Hepatocyte (in vitro differentiated cells): ENCODE results near the gene UBTD1. TPM values are rescaled to one million over a fixed set of nuclear protein-coding genes. Genes with fewer than 3 reads are reported as not detected.

Experiments
- DNase-seq: peaks from one replicate; pipeline ENCODE4 v3.0.0-alpha.2; 2016; ENCODE audit warnings: low spot score
- H2AFZ ChIP-seq: fragments of 200-600 bp; sonication (generic); 2 replicates; pipeline ENCODE4 v1.6.0; 2016; ENCODE audit warnings: antibody characterized with exemption, mild to moderate bottlenecking
- H3K27ac ChIP-seq: fragments of 200-600 bp; sonication (generic); 2 replicates; pipeline ENCODE4 v1.5.1; 2016; ENCODE audit warnings: mild to moderate bottlenecking
- H3K27me3 ChIP-seq: fragments of 200-600 bp; sonication (generic); 2 replicates; pipeline ENCODE4 v1.6.1; 2016
- H3K36me3 ChIP-seq: fragments of 200-600 bp; sonication (generic); replicated peaks from 2 replicates; pipeline ENCODE4 v1.5.1; 2016; ENCODE audit warnings: low read depth; ENCODE audit not compliant: insufficient read depth
- H3K4me1 ChIP-seq: fragments of 200-600 bp; sonication (generic); 2 replicates; pipeline ENCODE4 v1.5.1; 2016; ENCODE audit warnings: mild to moderate bottlenecking, moderate library complexity; ENCODE audit not compliant: insufficient read depth
- H3K4me2 ChIP-seq: fragments of 200-600 bp; sonication (generic); 2 replicates; pipeline ENCODE4 v1.6.0; 2016
- H3K4me3 ChIP-seq: fragments of 200-600 bp; sonication (generic); 2 replicates; pipeline ENCODE4 v1.5.1; 2016; ENCODE audit warnings: mild to moderate bottlenecking
- H3K79me2 ChIP-seq: fragments of 200-600 bp; sonication (generic); 2 replicates; pipeline ENCODE4 v1.6.0; 2017; ENCODE audit warnings: mild to moderate bottlenecking
- H3K9me2 ChIP-seq: fragments of 200-600 bp; sonication (generic); replicated peaks from 2 replicates; pipeline ENCODE4 v1.6.0; 2017; ENCODE audit warnings: mild to moderate bottlenecking; ENCODE audit not compliant: insufficient read depth
- H3K9me3 ChIP-seq: fragments of 200-600 bp; sonication (generic); 2 replicates; pipeline ENCODE4 v1.5.1; 2016; ENCODE audit warnings: low read depth, mild to moderate bottlenecking
- H4K20me1 ChIP-seq: fragments of 200-600 bp; sonication (generic); 2 replicates; pipeline ENCODE4 v1.6.0; 2016; ENCODE audit warnings: mild to moderate bottlenecking; ENCODE audit not compliant: insufficient read depth, poor library complexity, severe bottlenecking
- EZH2 ChIP-seq: fragments of 200-600 bp; sonication (generic); IDR thresholded peaks from 2 replicates; pipeline ENCODE4 v1.6.1; 2016; ENCODE audit warnings: antibody characterized with exemption, mild to moderate bottlenecking, borderline replicate concordance
- EZH2phosphoT487 ChIP-seq: fragments of 200-600 bp; sonication (generic); IDR thresholded peaks from one replicate; pipeline ENCODE4 v1.6.1; 2018; ENCODE audit warnings: antibody characterized with exemption, mild to moderate bottlenecking, low read depth, moderate library complexity; ENCODE audit not compliant: unreplicated experiment, severe bottlenecking
- WGBS: methylation state at CpG from one replicate; pipeline ENCODE4 v1.1.6; 2016; ENCODE audit warnings: low lambda C conversion rate; ENCODE audit errors: missing lambda C conversion rate; 5-methylcytosine and 5-hydroxymethylcytosine counted together
- polyA plus RNA-seq: library from polyadenylated mRNA; unstranded; fragments of >200 nt; fragmentation: Nextera tagmentation; extraction: Ambion mirVana; gene quantifications from 2 replicates; pipeline ENCODE4 v1.2.1, GENCODE V29; 2016
- total RNA-seq: library from RNA; depleted of rRNA; stranded (reverse); fragments of >200 nt; gene quantifications from 2 replicates; pipeline ENCODE4 v1.2.3, GENCODE V29; 2014
- TF ChIP-seq, protein P1 (sequence below): fragments of 200-600 bp; sonication (generic); IDR thresholded peaks from 2 replicates; pipeline ENCODE4 v1.5.1; 2016; ENCODE audit warnings: antibody characterized with exemption, mild to moderate bottlenecking; ENCODE audit not compliant: poor library complexity

Gene UBTD1
- total and polyA plus RNA-seq, 2 experiments from 2014 or later = 12.8 to 37.0 TPM

GRCh38 chr10:97584798-97585438 is 86.2 kb downstream of the UBTD1 start:
- H4K20me1 ChIP-seq = no peaks in the 10 kb centered on the region
- H2AFZ ChIP-seq = no peak overlapping the region
- no peaks in the 10 kb centered on the region for H3K9me3 ChIP-seq
- no peaks in the 10 kb centered on the region for H3K27me3 ChIP-seq
- H3K4me1 ChIP-seq = peaks cover 4% of the 10 kb centered on the region
- TF ChIP-seq EZH2 (no peak), EZH2phosphoT487 (no peak)
- TF ChIP-seq, protein P1, sequence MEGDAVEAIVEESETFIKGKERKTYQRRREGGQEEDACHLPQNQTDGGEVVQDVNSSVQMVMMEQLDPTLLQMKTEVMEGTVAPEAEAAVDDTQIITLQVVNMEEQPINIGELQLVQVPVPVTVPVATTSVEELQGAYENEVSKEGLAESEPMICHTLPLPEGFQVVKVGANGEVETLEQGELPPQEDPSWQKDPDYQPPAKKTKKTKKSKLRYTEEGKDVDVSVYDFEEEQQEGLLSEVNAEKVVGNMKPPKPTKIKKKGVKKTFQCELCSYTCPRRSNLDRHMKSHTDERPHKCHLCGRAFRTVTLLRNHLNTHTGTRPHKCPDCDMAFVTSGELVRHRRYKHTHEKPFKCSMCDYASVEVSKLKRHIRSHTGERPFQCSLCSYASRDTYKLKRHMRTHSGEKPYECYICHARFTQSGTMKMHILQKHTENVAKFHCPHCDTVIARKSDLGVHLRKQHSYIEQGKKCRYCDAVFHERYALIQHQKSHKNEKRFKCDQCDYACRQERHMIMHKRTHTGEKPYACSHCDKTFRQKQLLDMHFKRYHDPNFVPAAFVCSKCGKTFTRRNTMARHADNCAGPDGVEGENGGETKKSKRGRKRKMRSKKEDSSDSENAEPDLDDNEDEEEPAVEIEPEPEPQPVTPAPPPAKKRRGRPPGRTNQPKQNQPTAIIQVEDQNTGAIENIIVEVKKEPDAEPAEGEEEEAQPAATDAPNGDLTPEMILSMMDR = no peak
- no peak overlapping the region for H3K4me3 ChIP-seq
- no peaks in the 10 kb centered on the region for H3K9me2 ChIP-seq
- H3K4me2 ChIP-seq = no peak overlapping the region
- H3K36me3 ChIP-seq = no peaks in the 10 kb centered on the region
- WGBS = 87% methylated on average over 5 of the region's 5 CpGs
- no peak for DNase-seq
- no peaks in the 10 kb centered on the region for H3K79me2 ChIP-seq
- no peak overlapping the region for H3K27ac ChIP-seq

- Histone ChIP-seq H3K4me2 (no peak overlapping the region), H3K27me3 (no peaks in the 10 kb centered on the region), H2AFZ (no peak overlapping the region), H3K9me3 (no peaks in the 10 kb centered on the region), H3K9me2 (no peaks in the 10 kb centered on the region), H4K20me1 (no peaks in the 10 kb centered on the region), H3K79me2 (no peaks in the 10 kb centered on the region), H3K36me3 (no peaks in the 10 kb centered on the region), H3K4me3 (no peak overlapping the region), H3K27ac (no peak overlapping the region), H3K4me1 (peaks cover 4% of the 10 kb centered on the region)
- 84% methylated on average over 5 of the region's 5 CpGs for WGBS
- DNase-seq = no peak
- no peak for TF ChIP-seq EZH2
- TF ChIP-seq EZH2phosphoT487 = no peak
- TF ChIP-seq, protein P1 = no peak
Measured at GRCh38 chr10:97585439-97585811, 86.7 kb downstream of the UBTD1 start.

DNA sequence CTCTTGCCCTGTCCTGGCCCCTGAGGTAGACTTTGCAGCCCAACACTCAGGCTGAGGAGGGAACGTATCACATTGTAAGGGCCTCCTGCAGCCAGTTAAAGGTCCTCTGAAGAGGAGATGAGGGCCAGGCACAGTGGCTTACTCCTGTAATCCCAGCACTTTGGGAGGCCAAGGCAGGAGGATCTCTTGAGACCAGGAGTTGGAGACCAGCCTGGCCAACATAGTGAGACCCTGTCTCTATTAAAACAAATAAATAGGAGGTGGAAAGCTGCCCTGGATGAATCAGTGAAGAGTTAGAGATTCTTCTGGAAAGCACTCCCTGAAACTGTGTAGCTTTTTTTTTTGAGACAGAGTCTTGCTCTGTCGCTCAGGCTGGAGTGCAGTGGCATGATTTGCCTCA is 88.5 kb downstream of the UBTD1 start:
- Histone ChIP-seq H3K79me2 (no peaks in the 10 kb centered on the region), H3K36me3 (no peaks in the 10 kb centered on the region), H3K9me2 (no peaks in the 10 kb centered on the region), H3K27me3 (no peaks in the 10 kb centered on the region), H3K9me3 (no peaks in the 10 kb centered on the region), H4K20me1 (no peaks in the 10 kb centered on the region), H3K4me3 (no peak overlapping the region), H3K4me1 (peaks cover 4% of the 10 kb centered on the region), H2AFZ (no peak overlapping the region), H3K27ac (no peak overlapping the region), H3K4me2 (no peak overlapping the region)
- TF ChIP-seq EZH2 (no peak), EZH2phosphoT487 (no peak)
- TF ChIP-seq, protein P1 = no peak
- WGBS = 89% methylated on average over 2 of the region's 2 CpGs
- DNase-seq = no peak

DNA sequence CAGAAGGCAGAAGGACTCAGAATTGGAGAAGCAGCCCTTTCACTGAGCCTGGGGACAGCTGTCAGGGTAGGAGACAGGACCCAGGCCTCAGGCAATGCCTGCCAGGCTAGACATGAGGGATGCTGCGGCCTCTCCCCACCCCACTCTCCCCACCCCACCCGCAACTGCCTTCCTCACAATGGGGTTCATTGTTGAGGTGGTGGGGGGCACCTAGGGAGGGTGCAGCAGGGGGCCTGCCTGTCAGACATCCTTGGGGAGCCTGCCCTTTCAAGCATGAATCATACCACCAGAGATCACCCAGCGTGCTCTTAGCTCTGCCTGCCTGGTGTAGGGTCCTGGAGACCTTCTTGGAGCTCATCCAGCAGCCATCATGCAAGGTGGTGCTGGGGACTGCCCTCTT is 90.8 kb downstream of the UBTD1 start, which contains the start of gene C10orf62:
Gene C10orf62 (plus strand): TSS at position 243 of the 400 bp plus-strand sequence. CDS start 177 bp downstream, outside the sequence.
- 88% methylated on average over 3 of the region's 3 CpGs for WGBS
- Histone ChIP-seq H3K27me3 (no peaks in the 10 kb centered on the region), H2AFZ (no peak within 1 kb of the TSS), H3K36me3 (no peaks in the 10 kb centered on the region), H3K4me1 (no peaks in the 10 kb centered on the region), H3K27ac (no peak within 1 kb of the TSS), H3K4me3 (no peak within 1 kb of the TSS), H4K20me1 (no peaks in the 10 kb centered on the region), H3K9me3 (no peaks in the 10 kb centered on the region), H3K79me2 (no peaks in the 10 kb centered on the region), H3K4me2 (no peak within 1 kb of the TSS), H3K9me2 (no peaks in the 10 kb centered on the region)
- DNase-seq = no peak
- TF ChIP-seq, protein P1 = no peak
- TF ChIP-seq EZH2 (no peak), EZH2phosphoT487 (no peak)
